A673 (cell line): ENCODE results near the gene TBX3. TPM values are rescaled to one million over a fixed set of nuclear protein-coding genes. Genes with fewer than 3 reads are reported as not detected.

Source experiments
- BruUV-seq: library from RNA; stranded (reverse); fragments of 400-500 nt; replicated peaks from 2 replicates; lab custom pipeline; 2021; lab: Mats Ljungman, UMichigan
- CTCF ChIA-PET: fragments of 300-600 bp; sonication (Branson Sonifier 250); formaldehyde crosslinking; loops from one replicate; lab custom pipeline; 2022; ENCODE audit warnings: antibody characterized with exemption; lab: Charles Lee
- POLR2A ChIA-PET: fragments of 300-600 bp; sonication (Branson Sonifier 250); formaldehyde crosslinking; loops from one replicate; lab custom pipeline; 2022; ENCODE audit warnings: antibody characterized with exemption; ENCODE audit not compliant: low non-redundant PET; lab: Charles Lee
- DNase-seq: peaks from one replicate; pipeline ENCODE4 v3.0.0-alpha.2; 2015; ENCODE audit warnings: low spot score
- H3K27ac ChIP-seq: fragments of 200-600 bp; sonication (generic); 2 replicates; pipeline ENCODE4 v1.5.1; 2016; ENCODE audit warnings: mixed run types, low read depth, mild to moderate bottlenecking, mixed read lengths, antibody characterized with exemption, low read length; ENCODE audit not compliant: poor library complexity, severe bottlenecking
- H3K27me3 ChIP-seq: fragments of 200-600 bp; sonication (generic); replicated peaks from 2 replicates; pipeline ENCODE4 v1.6.1; 2017; ENCODE audit warnings: mixed run types, low read depth, mild to moderate bottlenecking, mixed read lengths, antibody characterized with exemption, low read length; ENCODE audit not compliant: insufficient read depth, poor library complexity
- H3K36me3 ChIP-seq: fragments of 200-600 bp; sonication (generic); 2 replicates; pipeline ENCODE4 v1.6.1; 2016; ENCODE audit warnings: mixed run types, mild to moderate bottlenecking, mixed read lengths, antibody characterized with exemption, low read length; ENCODE audit not compliant: insufficient read depth, poor library complexity, severe bottlenecking
- H3K4me1 ChIP-seq: fragments of 200-600 bp; sonication (generic); 2 replicates; pipeline ENCODE4 v1.6.1; 2017; ENCODE audit warnings: mixed run types, mild to moderate bottlenecking, mixed read lengths, antibody characterized with exemption, low read length; ENCODE audit not compliant: insufficient read depth, poor library complexity, severe bottlenecking
- H3K4me3 ChIP-seq: fragments of 200-600 bp; sonication (generic); 2 replicates; pipeline ENCODE4 v1.5.1; 2016; ENCODE audit warnings: low read depth, mixed run types, mild to moderate bottlenecking, mixed read lengths, low read length; ENCODE audit not compliant: poor library complexity, severe bottlenecking
- H3K9me3 ChIP-seq: fragments of 200-600 bp; sonication (generic); 2 replicates; pipeline ENCODE4 v1.6.1; 2016; ENCODE audit warnings: mixed run types, low read depth, mild to moderate bottlenecking, mixed read lengths, antibody characterized with exemption, low read length; ENCODE audit not compliant: poor library complexity, severe bottlenecking
- EZH2 ChIP-seq: fragments of 200-600 bp; sonication (generic); IDR thresholded peaks from 2 replicates; pipeline ENCODE4 v1.6.1; 2017; ENCODE audit warnings: borderline replicate concordance, low read depth, mild to moderate bottlenecking, mixed read lengths, antibody characterized with exemption, low read length; ENCODE audit not compliant: poor library complexity, severe bottlenecking
- intact Hi-C: fragments of 100-400 bp; cut with micrococcal nuclease; formaldehyde crosslinking; loops from one replicate; pipeline ENCODE4 v1.10.0; 2022; ENCODE audit not compliant: unreplicated experiment
- total RNA-seq: library from RNA; stranded (reverse); gene quantifications from 2 replicates; pipeline ENCODE4 v1.2.3, GENCODE V29; 2021
- TF ChIP-seq, protein P1 (sequence below): fragments of 300-800, 200-600 bp; sonication (generic); conservative IDR thresholded peaks from 2 replicates; pipeline ENCODE4 v1.5.1; 2017; ENCODE audit warnings: low read depth, mild to moderate bottlenecking, antibody characterized with exemption, low read length, moderate library complexity, mixed read lengths

TBX3 gene
- total RNA-seq, 1 experiment from 2014 or later: 1.4 TPM

GRCh38 chr12:114704096-114704495 lies 20.1 kb upstream of the TBX3 start:
- H3K4me3 ChIP-seq: no peak overlapping the region
- H3K9me3 ChIP-seq: no peaks in the 10 kb centered on the region
- ChIA-PET POLR2A (no interaction called here), CTCF (no interaction called here)
- TF ChIP-seq EZH2: no peak
- TF ChIP-seq, protein P1, sequence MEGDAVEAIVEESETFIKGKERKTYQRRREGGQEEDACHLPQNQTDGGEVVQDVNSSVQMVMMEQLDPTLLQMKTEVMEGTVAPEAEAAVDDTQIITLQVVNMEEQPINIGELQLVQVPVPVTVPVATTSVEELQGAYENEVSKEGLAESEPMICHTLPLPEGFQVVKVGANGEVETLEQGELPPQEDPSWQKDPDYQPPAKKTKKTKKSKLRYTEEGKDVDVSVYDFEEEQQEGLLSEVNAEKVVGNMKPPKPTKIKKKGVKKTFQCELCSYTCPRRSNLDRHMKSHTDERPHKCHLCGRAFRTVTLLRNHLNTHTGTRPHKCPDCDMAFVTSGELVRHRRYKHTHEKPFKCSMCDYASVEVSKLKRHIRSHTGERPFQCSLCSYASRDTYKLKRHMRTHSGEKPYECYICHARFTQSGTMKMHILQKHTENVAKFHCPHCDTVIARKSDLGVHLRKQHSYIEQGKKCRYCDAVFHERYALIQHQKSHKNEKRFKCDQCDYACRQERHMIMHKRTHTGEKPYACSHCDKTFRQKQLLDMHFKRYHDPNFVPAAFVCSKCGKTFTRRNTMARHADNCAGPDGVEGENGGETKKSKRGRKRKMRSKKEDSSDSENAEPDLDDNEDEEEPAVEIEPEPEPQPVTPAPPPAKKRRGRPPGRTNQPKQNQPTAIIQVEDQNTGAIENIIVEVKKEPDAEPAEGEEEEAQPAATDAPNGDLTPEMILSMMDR: no peak
- no peaks in the 10 kb centered on the region for H3K27me3 ChIP-seq
- intact Hi-C loops: no loop called here
- no peaks in the 10 kb centered on the region for H3K36me3 ChIP-seq
- DNase-seq: no peak
- no peak overlapping the region for H3K27ac ChIP-seq
- BruUV-seq: no TSS peak
- H3K4me1 ChIP-seq: no peaks in the 10 kb centered on the region

DNA sequence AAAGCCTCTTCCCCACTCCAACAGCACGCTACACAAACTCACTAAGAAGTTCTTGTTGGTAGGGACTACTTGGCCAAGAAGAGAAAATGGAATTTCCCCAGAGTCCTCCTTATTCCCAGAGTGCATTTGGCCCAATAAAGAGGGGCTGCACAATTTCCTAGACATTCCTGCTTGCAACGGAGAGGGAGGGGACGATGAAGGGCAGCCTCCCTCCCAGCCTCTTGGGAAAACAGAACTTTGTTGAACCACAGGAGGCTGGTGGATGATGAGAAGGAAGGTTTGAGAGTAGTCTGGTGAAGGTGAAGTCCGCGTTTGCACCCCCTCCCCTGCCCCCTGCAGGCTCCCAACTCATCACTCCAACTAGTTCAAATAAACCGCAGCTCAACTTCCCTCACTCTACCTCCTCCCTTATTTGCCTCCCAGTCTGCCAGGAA lies 19.1 kb upstream of the TBX3 start:
- CTCF ChIA-PET: interaction anchor here (0.6 kb wide), 1 partner anchor 19 kb away, joined by 5 read pairs; the partner anchor contains the start of gene TBX3

DNA sequence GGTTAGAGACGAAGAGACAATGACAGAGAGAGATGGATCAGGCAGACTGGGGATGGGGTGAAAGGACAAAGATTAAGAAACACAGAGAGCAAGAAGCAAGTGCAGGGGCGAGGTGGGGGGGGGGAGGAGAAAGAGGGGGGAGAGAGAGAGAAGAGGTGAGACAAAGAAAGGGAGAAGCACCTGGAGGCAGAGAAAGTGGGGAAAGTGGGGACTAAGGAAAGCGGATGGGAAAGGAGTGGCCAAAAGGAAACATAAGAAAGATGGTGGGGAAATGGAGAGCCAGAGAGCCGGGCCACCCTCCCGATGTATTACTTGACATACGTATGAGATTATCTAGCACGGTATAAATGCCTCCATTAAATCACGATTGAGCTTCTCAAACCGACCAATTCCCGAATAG lies 18.5 kb upstream of the TBX3 start:
- intact Hi-C loops: no loop called here
- Histone ChIP-seq H3K27me3 (no peaks in the 10 kb centered on the region), H3K4me1 (no peaks in the 10 kb centered on the region), H3K27ac (no peak overlapping the region), H3K36me3 (no peaks in the 10 kb centered on the region), H3K4me3 (no peak overlapping the region), H3K9me3 (no peaks in the 10 kb centered on the region)
- ChIA-PET CTCF (no interaction called here), POLR2A (no interaction called here)
- no peak for DNase-seq
- no peak for TF ChIP-seq EZH2
- TF ChIP-seq, protein P1: no peak
- BruUV-seq: no TSS peak

More for the DNA sequence above, 19.1 kb upstream of the TBX3 start:
- POLR2A ChIA-PET: interaction anchor here (0.7 kb wide), 1 partner anchor 123 kb away, joined by 26 read pairs; no protein-coding TSS in a partner anchor
- Histone ChIP-seq H3K27ac (no peak overlapping the region), H3K4me3 (no peak overlapping the region), H3K36me3 (no peaks in the 10 kb centered on the region), H3K4me1 (no peaks in the 10 kb centered on the region), H3K27me3 (no peaks in the 10 kb centered on the region), H3K9me3 (no peaks in the 10 kb centered on the region)
- no TSS peak for BruUV-seq
- no peak for DNase-seq
- TF ChIP-seq, protein P1: no peak
- no peak for TF ChIP-seq EZH2
- intact Hi-C loops: no loop called here
